Memory B cell (primary cell): ENCODE results near the gene HORMAD2.

ENCODE experiments used
- ATAC-seq: fragments of 150-1000 bp; cut with Tn5 transposase; 2 replicates; pipeline ENCODE4 v1.10.0; 2021; ENCODE audit warnings: low read depth, mild to moderate bottlenecking, moderate library complexity
- DNase-seq, 2 donors: peaks; one replicate each; pipeline ENCODE4 v3.0.0; 2022; ENCODE audit warnings: low spot score in 2 of 2
- H3K27ac Mint-ChIP-seq: one replicate; pipeline ENCODE4 v1.8.0; 2022; ENCODE audit warnings: mild to moderate bottlenecking, moderate library complexity, mixed read lengths
- H3K27me3 Mint-ChIP-seq: one replicate; pipeline ENCODE4 v1.8.0; 2022; ENCODE audit warnings: mixed read lengths
- H3K36me3 Mint-ChIP-seq: one replicate; pipeline ENCODE4 v1.8.0; 2022; ENCODE audit warnings: mild to moderate bottlenecking, mixed read lengths
- H3K4me1 Mint-ChIP-seq: one replicate; pipeline ENCODE4 v1.8.0; 2022; ENCODE audit warnings: mixed read lengths
- H3K4me3 Mint-ChIP-seq: one replicate; pipeline ENCODE4 v1.8.0; 2022; ENCODE audit warnings: mild to moderate bottlenecking, moderate library complexity, mixed read lengths
- H3K9me3 Mint-ChIP-seq: one replicate; pipeline ENCODE4 v1.8.0; 2022; ENCODE audit warnings: mixed read lengths

The HORMAD2 gene

GRCh38 chr22:30225220-30225927 lies 145.1 kb downstream of the HORMAD2 start:
- DNase-seq: no peak
- Mint-ChIP-seq H3K4me3 (no peak overlapping the region), H3K27me3 (peaks cover 11% of the 10 kb centered on the region), H3K36me3 (no peaks in the 10 kb centered on the region), H3K27ac (no peak overlapping the region), H3K9me3 (no peaks in the 10 kb centered on the region), H3K4me1 (peaks cover 19% of the 10 kb centered on the region)
- ATAC-seq: no peak

DNA sequence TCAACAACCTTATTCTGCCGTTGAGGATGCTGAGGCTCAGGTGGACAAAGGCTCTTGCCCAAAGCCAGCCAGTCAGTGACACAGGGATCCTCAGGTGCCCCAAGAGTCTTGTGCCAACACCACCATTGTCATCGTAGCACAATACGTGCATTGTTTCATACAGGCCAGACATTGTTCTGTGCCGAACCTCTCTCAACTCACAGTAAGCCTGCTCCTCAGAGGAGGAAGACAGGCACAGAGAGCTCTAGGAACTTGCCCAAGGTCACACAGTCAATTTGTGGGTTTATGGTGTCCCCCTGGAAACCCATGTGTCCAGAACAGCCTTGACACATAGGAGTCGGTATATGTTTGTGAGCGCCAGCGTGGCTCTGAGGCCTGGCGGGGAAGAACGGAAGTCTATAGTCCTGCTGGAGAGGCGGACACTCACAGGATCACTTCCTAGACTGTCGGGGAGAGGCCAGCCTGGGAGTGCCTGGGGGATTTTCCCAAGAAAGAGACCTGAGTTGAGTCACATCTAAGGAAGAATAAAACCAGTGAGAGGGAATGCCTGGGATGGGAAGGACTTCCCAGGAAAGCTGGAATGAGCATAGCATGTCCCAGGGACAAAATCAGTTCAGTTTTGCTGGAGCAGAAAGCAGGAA lies 146.0 kb downstream of the HORMAD2 start:
- no peak for DNase-seq
- Mint-ChIP-seq H3K27me3 (peaks cover 13% of the 10 kb centered on the region), H3K36me3 (no peaks in the 10 kb centered on the region), H3K9me3 (no peaks in the 10 kb centered on the region), H3K27ac (no peak overlapping the region), H3K4me3 (no peak overlapping the region), H3K4me1 (peaks cover 11% of the 10 kb centered on the region)
- no peak for ATAC-seq
